HG02970 (cell line): ENCODE data around the gene ANKRD34A.

ENCODE experiments used
- ATAC-seq: cut with Tn5 transposase; IDR thresholded peaks from one replicate; pipeline ENCODE4 v1.9.1; 2021; ENCODE audit warnings: mild to moderate bottlenecking, moderate library complexity, moderate number of reproducible peaks; ENCODE audit not compliant: unreplicated experiment, low FRiP score

The ANKRD34A gene

DNA sequence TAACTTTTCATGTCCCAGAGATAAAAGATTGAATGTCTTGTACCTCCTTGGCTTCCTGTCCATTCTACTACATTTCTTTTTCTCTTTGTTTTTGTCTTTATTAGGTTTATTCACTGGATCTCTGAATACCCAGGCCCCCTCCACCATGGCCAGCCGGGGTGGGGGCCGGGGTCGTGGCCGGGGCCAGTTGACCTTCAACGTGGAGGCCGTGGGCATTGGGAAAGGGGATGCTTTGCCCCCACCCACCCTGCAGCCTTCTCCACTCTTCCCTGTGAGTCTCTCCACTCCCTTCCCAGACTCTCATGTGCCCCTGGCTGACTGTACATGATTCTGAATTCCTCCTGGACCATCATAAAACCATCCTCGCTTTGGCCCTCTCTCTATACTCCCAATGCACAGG is 10.3 kb upstream of the ANKRD34A start:
- ATAC-seq: no peak

DNA sequence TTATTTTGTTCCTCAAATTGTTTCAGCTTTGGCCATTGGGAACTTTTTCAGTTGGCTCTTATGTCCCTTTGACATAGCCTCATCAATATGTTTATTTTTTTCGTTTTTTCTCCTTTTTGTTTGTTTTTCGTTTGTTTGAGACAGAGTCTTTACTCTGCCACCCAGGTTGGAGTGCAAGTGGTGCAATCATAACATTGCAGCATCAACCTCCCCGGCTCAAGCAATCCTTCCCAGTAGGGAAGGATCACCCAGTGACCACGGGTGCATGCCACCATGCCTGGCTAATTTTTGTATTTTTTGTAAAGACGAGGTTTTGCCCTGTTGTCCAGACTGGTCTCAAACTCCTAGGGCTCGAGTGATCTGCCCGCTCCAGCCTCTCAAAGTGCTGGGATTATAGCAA is 8.2 kb upstream of the ANKRD34A start:
- ATAC-seq: no peak

DNA sequence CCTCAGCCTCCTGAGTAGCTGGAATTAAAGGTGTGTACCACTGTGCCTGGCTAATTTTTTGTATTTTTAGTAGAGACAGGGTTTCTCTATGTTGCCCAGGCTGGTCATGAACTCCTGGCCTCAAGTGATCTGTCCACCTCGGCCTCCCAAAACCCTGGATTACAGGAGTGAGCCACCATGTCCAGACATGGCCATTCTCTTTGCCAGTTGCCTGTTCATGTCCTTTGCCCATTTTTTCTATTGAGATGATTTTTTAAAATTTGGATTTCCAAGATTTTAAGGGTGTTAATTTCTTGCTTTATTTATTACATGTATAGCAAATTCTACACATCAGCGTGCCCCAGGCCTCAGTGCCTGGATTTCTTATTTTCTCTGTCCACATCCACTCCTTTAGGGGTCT is 2.9 kb upstream of the ANKRD34A start:
- no peak for ATAC-seq

DNA sequence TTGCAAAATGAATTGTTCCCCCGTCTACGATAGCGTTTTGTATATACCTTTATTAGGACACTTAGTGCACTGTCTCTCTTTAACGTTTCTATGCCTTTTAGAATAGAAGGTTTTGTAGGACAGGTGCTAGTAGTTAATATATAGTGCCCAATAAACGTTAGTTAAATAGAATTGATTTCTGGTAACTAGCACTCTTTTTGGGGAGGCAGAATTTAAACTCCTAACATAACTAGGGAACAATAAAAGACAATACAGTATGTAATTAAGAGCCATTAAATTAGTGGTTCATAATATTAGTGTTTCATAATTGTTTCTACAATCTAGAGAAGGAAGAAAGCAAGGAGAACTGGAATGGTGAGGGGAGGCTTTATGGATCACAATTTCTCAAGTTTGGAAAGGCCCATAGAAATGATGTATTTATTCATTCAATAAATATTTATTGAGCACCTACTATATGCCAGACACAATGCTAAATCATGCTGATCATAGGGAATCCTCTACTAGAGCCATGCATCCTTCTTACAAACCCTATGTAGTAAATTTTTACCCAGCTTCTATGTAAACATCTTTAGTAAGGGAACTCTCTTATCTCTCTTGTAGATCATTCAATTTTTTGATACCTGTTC is 857 bp upstream of the ANKRD34A start:
- no peak for ATAC-seq

DNA sequence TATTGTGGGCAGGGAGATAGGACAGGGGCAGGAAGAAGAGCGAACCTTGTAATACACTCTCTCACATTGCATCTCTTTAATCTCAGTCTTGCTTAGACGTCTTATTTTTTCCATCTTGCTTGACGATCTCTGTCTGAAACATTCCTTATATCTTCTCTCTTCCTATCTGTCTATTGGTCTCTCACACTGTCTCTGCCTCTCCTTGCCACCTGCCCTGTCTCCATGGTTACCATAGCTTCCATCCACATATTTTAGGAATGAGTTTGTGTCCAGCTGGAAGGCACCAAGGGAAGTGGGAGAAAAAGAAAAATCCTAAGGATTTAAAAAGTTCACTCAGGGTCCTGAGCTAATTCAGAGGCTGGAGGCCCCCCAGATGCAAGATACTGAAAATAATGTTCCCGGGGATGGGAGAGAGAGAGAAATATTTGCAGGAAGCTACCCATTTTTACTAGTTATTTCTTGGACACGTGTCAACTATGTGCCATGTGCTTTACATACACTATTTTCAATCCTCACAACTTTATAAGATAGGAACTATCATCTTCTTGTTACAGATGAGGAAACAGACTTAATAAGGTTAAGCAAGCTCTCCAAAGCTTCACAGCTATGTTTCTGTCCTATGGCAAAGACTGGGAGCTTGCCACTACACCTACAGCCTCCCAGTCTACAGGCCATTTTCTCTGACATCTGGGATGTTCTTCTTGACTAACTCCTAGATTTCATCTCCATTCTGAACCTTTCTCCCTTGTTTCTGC is 933 bp downstream of the ANKRD34A start:
- ATAC-seq: no peak

DNA sequence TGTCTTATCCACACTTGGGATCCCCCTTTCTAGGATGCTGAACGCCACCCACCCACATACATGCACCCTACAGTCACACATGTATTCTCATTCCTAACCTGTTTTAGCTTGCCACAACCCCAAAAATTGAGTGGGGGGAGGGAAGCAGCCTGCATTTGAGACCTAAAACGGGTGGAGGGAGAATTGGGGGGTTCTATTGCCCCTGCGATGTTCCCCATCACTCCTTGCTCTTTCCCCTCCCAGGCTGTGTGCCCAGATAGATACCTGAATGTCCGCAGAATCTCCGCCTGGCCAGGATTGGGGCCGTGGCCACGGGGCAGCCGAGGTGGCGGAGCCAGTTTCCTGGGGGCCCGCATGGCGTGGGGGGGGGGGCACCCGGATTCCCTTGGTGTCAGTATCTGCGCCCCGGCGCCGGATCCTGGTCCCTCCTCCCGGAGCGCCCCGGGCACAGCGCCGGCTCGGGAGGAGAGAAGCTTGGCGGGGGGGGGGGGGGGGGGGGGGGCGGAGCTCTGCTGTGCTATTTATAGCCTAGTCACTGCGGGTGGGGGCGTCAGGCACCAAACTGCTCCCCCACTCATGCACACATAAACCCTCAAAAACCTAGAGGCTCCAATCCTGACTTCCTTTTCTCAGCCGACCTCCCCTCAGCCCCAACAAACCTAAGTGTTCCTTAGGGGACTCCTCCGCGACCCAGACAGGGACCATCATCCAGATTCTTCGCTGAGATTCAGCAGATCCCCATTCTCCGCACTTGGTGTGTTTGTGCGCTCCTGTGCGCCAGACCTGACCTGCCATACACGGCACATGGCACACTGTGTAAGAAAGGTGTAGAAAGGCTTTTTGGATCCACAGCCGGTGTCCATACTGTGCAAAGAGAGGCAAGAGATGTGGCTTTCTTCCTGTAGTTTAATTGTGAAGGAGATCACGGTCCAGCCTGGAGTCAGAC is 1.9 kb downstream of the ANKRD34A start:
- ATAC-seq: no peak

DNA sequence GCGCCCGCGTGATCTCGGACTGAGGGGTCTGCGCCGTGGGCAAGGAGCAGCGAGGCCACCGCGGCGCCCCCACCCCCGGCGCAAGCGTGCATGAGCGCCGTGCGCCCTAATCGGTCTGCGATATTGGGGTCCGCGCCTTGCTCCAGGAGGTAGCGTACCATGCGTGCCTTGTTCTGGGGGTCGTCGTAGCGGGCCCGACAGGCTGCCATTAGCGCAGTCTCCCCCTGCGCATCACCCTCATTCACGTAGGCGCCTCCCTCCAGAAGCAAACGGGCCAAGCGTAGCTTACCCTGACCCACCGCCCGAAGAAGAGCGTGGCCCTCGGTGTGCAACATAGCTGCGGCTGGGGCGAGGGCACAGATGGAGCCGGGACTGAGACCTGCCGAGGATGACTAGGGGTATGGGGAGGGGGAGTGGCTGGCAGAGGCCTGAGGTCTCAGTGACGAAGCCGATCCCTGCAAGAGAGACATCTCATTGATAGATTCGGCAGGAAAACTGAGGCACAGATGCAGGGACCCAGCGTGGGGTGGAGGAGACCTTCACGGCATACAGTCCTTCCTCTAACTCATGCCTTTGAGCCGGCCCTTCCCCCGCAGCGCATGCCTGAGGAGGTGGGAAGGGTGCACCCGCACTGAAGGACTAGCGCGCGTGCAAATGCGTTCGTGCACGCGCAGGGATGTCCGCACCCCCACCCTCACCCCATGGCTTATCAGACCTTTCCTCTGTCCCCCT is 2.8 kb downstream of the ANKRD34A start:
- ATAC-seq: no peak

DNA sequence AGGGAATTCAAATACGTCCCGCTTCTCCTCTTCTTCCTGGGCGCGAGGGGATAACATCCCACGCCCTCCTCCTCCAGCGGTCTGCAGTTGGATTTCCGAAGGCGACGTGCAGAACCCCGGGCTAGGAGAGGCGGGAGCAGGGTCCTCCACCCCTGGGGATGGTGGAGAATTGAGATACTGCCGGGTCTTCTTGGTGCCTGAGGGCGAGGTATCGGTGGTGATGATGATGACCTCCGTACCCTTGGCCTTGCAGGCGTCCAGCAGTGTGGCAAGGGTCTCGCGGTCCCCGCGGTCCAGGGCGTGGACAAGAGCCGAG is 3.3 kb downstream of the ANKRD34A start:
- ATAC-seq: no peak

DNA sequence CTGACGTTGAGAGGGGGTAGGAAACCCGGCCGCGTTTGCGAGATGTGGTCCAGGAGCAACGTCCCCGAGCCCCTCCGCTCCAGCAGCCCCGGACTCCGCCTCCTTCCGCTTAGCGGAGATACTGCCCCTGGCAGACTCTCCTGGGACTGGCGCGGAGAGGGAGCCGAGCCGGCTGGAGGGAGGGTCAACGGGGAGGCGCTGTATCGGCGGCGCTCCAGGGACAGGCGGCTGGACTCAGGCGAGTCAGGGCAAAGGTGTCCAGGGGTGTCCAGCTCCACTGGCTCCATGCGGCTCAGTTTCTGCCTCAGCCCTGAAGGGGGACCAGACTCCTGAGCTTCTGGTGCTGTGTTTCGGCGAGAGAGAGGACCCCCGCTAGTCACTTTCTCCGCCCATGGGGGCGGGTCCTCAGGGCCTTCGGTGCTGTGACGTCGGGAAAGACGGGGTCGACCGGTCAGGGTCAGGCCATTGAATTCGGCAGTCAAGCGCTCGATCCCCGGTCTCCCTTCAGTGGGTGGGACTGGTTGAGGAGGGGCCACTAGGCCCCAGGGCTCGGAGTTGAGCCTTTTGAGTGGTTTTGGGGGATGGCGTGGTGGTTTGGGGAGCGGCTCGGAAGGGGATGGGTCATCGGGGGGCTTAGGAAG is 3.8 kb downstream of the ANKRD34A start:
- no peak for ATAC-seq

DNA sequence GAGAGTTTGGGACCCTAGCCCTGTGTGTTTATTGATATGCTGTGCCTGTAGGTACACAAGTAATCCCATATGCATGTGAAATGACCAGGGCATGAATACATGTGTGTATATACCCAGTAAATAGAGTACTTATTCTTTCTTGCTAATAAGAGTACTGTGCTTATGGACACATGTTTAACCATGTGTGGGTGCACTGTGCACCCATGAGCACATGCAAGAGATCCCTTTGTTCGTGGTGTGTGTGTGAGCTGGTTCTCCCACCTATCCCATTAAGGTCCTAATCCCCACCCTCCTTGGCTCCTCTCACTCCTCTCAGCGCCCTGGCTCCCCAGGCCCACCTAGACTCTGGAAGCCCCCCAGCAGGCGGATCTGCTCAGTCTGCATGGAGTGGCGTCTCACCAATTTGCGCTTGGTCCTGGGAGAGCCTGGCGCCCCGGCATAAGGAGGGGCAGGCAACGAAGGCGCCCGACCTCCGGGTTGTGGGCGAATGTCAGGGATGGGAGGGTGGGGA is 4.4 kb downstream of the ANKRD34A start:
- no peak for ATAC-seq

DNA sequence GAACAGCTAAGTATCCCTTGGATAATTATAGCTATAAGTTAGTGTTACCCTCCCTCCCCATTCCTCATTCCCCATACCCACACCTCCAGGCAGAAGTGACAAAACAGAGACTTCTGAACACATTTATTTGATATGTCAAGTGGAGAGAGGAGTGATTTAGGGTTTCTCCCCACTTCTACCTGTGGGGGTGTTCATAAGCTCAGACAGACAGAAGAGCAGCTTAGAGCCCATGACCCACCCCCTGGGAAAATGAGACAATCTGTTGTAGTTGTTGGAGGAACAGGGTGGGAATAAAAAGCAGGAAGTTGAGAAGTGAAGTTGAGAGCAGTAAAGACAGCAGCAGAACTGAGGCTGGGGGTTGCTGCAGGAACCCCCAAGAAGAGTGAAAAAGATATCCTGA is 5.0 kb downstream of the ANKRD34A start:
- no peak for ATAC-seq

DNA sequence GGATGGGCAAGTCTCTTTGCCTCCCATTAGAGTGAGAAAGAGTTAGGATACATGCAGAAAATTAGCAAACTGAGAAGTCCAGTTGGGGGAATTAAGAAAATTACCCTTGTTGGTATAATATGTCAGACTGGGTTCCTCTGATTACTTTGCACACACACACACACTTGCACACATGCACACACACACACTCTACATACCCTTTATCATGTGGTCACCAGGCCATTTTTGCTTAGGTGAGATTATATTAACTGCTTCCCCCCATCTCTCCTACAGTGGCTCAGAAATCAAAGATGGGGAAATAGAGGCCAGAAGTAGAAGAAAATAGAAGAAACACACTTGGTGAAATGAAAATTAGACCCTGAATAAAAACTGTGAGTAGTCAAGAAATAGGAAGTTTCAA is 5.6 kb downstream of the ANKRD34A start:
- no peak for ATAC-seq

DNA sequence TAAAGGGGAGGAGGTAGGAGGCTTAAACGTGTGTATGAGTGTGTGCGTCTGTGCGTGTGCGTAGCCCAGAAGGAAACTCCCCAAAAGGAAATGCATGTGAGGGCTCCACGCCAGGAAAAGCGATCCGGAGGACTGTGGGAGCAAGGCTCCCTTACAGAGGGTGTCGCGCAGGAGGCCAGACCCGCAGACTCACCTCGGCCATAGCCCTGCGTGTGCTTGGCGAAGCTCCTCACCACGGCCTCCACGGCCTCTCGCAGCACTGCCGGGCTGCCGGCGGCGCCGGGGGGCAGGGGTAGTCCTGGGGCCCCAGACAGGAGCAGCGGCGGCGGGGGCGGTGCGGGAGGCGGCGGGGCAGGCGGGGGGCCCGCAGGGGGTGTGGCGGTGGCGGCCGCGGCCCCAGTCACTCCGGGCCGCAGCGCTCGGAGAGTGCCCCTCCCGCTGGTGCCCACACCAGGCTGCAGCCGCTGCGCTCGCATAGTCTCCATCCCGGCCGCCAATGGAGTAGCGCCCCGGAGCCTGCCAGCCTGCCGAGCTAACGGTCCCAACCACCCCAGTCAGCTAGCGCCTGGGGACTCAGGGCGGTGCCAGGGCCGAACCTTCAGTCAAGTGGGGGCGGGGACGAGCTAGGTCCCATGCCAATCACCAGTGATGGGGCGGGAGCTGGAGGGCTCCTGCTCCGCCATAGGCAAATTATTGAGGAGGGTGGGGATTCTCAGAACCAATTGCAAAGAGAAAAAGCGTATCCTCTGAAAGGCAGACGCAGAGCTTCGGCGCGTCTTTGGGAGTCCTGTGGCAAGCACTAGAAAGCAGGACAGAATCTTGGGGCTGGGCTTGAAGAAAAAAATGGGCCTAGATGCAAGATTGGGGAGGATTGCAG is 6.7 kb downstream of the ANKRD34A start, which contains the start of gene LIX1L:
TSS of gene LIX1L (minus strand) at position 575 of the 877 bp plus-strand sequence. CDS start at position 485, 90 bp downstream.
- ATAC-seq: peak; percentile 83

DNA sequence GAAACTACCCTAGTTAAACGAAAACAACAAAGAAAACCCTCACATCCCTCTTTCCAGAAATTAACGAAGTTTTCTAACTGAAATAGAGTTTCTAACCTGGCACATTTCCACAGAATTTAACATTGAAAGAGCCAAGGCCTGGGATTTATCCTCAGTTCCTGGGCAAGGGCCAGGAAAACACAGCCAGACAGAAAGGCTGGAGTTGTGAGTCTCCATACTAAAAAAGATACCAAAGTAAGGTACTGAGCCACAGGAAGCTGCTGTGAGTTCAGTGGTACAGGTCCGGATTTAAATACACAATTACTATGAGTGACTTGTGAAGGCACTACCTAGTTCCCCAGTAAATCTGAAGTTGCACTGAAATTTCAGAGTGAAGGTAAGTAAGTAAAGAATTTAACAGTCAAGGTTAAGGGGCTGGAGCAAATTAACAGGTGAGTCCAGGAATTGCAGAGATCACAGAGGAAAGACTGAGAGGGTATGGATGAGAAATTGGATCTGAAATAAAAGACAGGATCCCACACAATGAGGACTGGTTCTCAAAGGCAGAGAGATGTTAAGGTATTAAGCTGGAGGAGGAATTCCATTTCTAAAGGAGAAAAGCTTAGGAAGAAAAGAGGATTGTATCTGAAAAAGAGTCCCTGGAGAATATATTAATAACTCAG is 7.5 kb downstream of the ANKRD34A start:
- no peak for ATAC-seq

DNA sequence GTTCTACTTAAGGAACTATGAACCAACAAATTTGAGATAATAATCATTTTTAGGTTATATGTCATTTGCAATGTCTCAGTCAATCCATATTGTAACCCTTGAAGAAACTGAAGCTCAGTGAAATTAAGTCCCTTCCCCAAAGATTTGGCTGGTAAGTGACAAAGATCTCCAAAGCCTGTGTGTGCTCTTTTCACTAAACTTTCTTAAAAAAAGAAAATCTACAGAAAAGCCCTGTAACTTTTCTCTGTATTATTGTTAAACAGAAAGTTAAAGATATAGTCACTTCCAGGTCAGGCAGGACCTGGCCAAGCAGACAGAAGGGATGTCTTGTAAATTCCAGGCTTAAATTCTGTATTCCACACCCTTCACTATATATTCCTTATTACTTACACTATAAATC is 8.0 kb downstream of the ANKRD34A start:
- ATAC-seq: no peak

DNA sequence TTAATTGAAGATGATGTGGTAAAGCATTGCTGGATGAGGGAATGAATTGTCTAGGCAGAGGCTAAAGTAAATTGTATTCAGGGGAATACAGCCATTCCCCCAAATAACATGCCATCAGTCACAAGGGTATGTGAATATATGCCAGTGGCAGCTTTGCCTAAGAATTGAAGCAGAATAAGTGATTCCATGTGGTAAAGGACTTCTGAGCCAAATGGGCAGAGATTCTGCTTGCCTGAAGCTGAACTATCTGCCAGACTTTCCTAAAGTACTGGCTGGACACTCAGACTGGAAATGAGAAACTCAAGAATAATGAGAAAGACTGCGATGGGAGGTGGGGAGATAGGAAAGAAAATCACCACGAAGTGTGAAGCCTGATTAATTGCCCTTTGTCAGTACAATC is 8.9 kb downstream of the ANKRD34A start:
- ATAC-seq: no peak

DNA sequence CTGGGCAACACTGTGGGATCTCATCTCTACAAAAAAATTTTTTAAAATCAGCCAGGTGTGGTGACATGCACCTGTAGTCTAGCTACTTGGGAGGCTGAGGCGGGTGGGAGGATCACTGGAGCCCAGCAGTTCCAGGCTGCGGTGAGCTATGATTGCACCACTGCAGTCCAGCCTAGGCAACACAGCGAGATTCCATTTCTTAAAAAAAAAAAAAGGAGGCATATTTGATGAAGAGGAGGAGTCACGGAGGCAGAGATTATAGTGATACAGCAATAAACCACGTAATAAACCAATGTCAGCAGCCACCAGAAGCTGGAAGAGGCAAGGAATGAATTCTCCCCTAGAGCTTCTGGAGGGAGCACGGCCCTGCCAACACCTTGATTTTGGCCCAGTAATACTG is 10.5 kb downstream of the ANKRD34A start:
- ATAC-seq: no peak

DNA sequence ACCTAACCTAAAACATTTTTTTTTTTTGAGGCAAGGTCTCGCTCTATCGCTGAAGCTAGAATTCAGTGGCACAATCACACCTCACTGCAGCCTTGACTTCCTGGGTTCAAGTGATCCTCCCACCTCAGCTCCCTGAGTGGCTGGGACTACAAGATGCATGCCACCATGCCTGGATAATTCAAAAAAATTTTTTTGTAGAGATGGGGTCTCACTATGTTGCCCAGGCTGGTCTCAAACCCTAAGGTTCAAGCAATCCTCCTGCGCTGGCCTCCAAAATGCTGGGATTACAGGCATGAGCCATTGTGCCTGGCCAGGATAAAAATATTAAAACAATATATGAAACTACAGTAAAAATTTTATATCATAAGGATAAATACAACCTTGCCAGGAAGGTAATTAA is 11.5 kb downstream of the ANKRD34A start:
- ATAC-seq: no peak
